Measurements from ENCODE around the gene RANBP10. TPM values are rescaled to one million over a fixed set of nuclear protein-coding genes. Genes with fewer than 3 reads are reported as not detected.

RANBP10 gene
- total RNA-seq, 3 donors from 2014 or later (not counting 1 experiment from before 2014, with no cell fraction given) = 20.9 to 25.8 (median 24.5) TPM

DNA sequence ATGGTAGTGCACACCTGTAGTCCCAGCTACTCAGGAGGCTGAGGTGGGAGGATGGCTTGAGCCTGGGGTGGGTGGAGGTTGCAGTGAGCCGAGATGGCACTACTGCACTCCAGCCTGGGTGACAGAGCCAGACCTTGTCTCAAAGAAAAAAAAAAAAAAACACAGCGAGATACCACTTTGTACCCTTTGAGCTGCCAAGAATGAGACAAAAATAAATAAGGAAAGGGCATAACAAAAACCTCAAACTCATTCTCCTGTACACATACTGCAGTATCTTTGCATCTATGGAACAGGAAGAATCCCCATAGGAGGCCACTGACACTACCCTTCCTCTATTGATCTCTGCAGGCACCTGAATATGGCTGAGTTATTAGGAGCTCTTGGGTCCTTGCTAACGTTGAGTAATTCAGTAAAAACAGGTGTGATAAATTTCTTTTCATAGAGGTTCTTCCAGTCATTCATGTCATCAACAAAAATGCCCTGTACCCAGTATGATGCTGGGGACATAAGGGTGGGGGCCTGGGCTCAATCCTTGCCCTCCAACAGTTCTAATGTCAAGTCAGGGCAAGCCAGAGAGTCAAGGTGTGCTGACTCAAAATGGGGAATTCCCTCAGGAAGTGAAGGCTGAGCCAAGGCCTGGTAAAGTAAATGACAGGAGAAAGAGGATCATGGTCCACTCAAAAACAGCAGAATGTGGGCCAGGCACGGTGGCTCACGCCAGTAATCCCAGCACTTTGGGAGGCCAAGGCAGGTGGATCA is 26.9 kb downstream of the RANBP10 start:
- Mint-ChIP-seq H3K27me3 (ENCODE audit: low read depth in 2 of 2) (no peaks in the 10 kb centered on the region), H3K27ac (peak overlapping the region; percentile 4 to 75), H3K4me3 (no peak overlapping the region), H3K36me3 (no peaks in the 10 kb centered on the region), H3K4me1 (peaks cover 20 to 23% of the 10 kb centered on the region in 2 donors), H3K9me3 (no peaks in the 10 kb centered on the region)
- Histone ChIP-seq H3K27ac (ENCODE audit: low read length) (no peak overlapping the region), H3K9me3 (ENCODE audit: control insufficient read depth, insufficient read depth, low read length) (no peaks in the 10 kb centered on the region), H3K4me3 (ENCODE audit: low read length) (no peak overlapping the region), H3K36me3 (ENCODE audit: control insufficient read depth, insufficient read depth, low read length) (peaks cover 3% of the 10 kb centered on the region), H3K27me3 (ENCODE audit: control insufficient read depth, insufficient read depth, low read length) (no peaks in the 10 kb centered on the region), H3K4me1 (ENCODE audit: control insufficient read depth, insufficient read depth, low read length) (peaks cover 15% of the 10 kb centered on the region)
- DNase-seq (no peak), ATAC-seq (no peak)
- TF ChIP-seq, protein P1, sequence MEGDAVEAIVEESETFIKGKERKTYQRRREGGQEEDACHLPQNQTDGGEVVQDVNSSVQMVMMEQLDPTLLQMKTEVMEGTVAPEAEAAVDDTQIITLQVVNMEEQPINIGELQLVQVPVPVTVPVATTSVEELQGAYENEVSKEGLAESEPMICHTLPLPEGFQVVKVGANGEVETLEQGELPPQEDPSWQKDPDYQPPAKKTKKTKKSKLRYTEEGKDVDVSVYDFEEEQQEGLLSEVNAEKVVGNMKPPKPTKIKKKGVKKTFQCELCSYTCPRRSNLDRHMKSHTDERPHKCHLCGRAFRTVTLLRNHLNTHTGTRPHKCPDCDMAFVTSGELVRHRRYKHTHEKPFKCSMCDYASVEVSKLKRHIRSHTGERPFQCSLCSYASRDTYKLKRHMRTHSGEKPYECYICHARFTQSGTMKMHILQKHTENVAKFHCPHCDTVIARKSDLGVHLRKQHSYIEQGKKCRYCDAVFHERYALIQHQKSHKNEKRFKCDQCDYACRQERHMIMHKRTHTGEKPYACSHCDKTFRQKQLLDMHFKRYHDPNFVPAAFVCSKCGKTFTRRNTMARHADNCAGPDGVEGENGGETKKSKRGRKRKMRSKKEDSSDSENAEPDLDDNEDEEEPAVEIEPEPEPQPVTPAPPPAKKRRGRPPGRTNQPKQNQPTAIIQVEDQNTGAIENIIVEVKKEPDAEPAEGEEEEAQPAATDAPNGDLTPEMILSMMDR (IDR thresholded peaks at IDR 0.05) = no peak
- WGBS (ENCODE audit: insufficient coverage) = 91% methylated on average over 3 of the region's 5 CpGs
- intact Hi-C loops (cut with micrococcal nuclease) = no loop called here

DNA sequence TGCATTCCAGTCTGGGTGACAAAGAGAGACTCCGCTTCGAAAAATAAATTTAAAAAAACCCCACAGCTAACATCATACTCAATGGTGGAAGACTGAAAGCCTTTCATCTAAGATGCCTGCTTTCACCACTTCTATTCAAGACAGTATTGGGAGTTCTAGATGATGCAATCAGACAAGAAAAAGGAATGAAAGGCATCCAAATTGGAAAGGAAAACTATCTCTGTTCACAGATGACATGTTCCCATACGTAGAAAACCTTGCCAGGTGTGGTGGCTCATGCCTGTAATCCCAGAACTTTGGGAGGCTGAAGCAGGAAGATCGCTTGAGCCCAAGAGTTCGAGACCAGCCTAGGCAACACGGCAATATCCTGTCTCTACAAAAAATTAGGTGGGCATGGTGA is 31.1 kb downstream of the RANBP10 start:
- intact Hi-C loops (cut with micrococcal nuclease) = no loop called here
- Mint-ChIP-seq H3K4me3 (no peak overlapping the region), H3K4me1 (peaks cover 3 to 15% of the 10 kb centered on the region in 2 donors), H3K27ac (no peak overlapping the region), H3K9me3 (no peaks in the 10 kb centered on the region), H3K27me3 (ENCODE audit: low read depth in 2 of 2) (no peaks in the 10 kb centered on the region), H3K36me3 (no peaks in the 10 kb centered on the region)
- Histone ChIP-seq H3K27ac (ENCODE audit: low read length) (no peak overlapping the region), H3K4me1 (ENCODE audit: control insufficient read depth, insufficient read depth, low read length) (no peaks in the 10 kb centered on the region), H3K9me3 (ENCODE audit: control insufficient read depth, insufficient read depth, low read length) (no peaks in the 10 kb centered on the region), H3K27me3 (ENCODE audit: control insufficient read depth, insufficient read depth, low read length) (no peaks in the 10 kb centered on the region), H3K36me3 (ENCODE audit: control insufficient read depth, insufficient read depth, low read length) (peaks cover 5% of the 10 kb centered on the region), H3K4me3 (ENCODE audit: low read length) (no peak overlapping the region)
- TF ChIP-seq, protein P1 (IDR thresholded peaks at IDR 0.05) = no peak
- ATAC-seq (no peak), DNase-seq (no peak)
- 91% methylated on average over 4 of the region's 6 CpGs for WGBS (ENCODE audit: insufficient coverage)

DNA sequence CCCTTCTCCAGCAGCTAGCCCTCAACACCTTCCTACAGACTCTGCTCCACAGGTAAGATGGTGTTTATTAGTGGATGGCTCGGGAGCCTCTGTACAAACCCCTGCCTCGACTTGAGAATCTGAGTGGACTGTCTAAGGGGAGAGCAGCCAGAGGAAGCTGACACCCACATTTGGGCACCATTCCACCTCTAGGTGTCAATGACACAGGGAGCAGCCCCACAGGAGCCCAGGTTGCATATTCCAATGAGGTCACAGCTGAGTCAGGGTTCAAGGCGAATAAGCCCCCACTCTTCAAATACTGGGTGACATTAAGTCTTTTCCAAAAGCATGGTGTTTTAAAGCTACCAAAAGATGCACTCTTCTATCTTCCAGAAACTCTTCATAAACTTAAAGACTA is 31.9 kb downstream of the RANBP10 start:
- intact Hi-C loops (cut with micrococcal nuclease) = no loop called here
- Histone ChIP-seq H3K4me1 (ENCODE audit: control insufficient read depth, insufficient read depth, low read length) (no peaks in the 10 kb centered on the region), H3K36me3 (ENCODE audit: control insufficient read depth, insufficient read depth, low read length) (peaks cover 6% of the 10 kb centered on the region), H3K27me3 (ENCODE audit: control insufficient read depth, insufficient read depth, low read length) (no peaks in the 10 kb centered on the region), H3K27ac (ENCODE audit: low read length) (no peak overlapping the region), H3K9me3 (ENCODE audit: control insufficient read depth, insufficient read depth, low read length) (no peaks in the 10 kb centered on the region), H3K4me3 (ENCODE audit: low read length) (no peak overlapping the region)
- H3K9me3 Mint-ChIP-seq = no peaks in the 10 kb centered on the region
- WGBS (ENCODE audit: insufficient coverage) = 96% methylated on average over 3 of the region's 3 CpGs
- no peak for DNase-seq
- no peak overlapping the region for H3K27ac Mint-ChIP-seq
- ATAC-seq = no peak
- no peaks in the 10 kb centered on the region for H3K36me3 Mint-ChIP-seq
- H3K4me1 Mint-ChIP-seq = peaks cover 0 to 10% of the 10 kb centered on the region in 2 donors
- TF ChIP-seq, protein P1 (IDR thresholded peaks at IDR 0.05) = no peak
- no peak overlapping the region for H3K4me3 Mint-ChIP-seq
- H3K27me3 Mint-ChIP-seq (ENCODE audit: low read depth in 2 of 2) = no peaks in the 10 kb centered on the region
